DND-41 (cell line): ENCODE results near the gene ZSCAN10.

Source experiments
- CTCF ChIP-seq: IDR thresholded peaks from 2 replicates; pipeline ENCODE4 v1.5.1; 2012; ENCODE audit warnings: borderline replicate concordance, low read length, moderate library complexity, mild to moderate bottlenecking; ENCODE audit not compliant: poor library complexity, severe bottlenecking; ENCODE audit errors: extremely low read depth
- EZH2 ChIP-seq: IDR thresholded peaks from 3 replicates; pipeline ENCODE4 v1.6.1; 2012; ENCODE audit warnings: borderline replicate concordance, low read depth, mild to moderate bottlenecking, moderate library complexity, low read length, inconsistent platforms; ENCODE audit not compliant: severe bottlenecking

- TF ChIP-seq CTCF (no peak), EZH2 (no peak)
These were observed 30.6 kb downstream of the ZSCAN10 start for GRCh38 chr16:3068487-3068886.
